Esophagus squamous epithelium (tissue), 4 donors: Measurements from ENCODE around the gene PILRA.

Experiments
- CTCF ChIP-seq, 6 experiments: fragments of 450-650 bp in 4 of 6; fragments of 200-600 bp in 2 of 6; sonication (generic) in 2 of 6; IDR thresholded peaks; one replicate each; pipeline ENCODE4 v1.5.1; 2016 to 2019; ENCODE audit warnings: antibody characterized with exemption in 6 of 6, mild to moderate bottlenecking in 4 of 6, moderate library complexity in 4 of 6
- POLR2A ChIP-seq, 4 donors: fragments of 450-650 bp; IDR thresholded peaks; one replicate each; pipeline ENCODE4 v1.6.1; 2017; ENCODE audit warnings: antibody characterized with exemption in 4 of 4, mild to moderate bottlenecking in 4 of 4, moderate library complexity in 3 of 4

- TF ChIP-seq CTCF (IDR thresholded peaks at IDR 0.05) (no peak), POLR2A (IDR thresholded peaks at IDR 0.05) (no peak)
These were observed 72.8 kb downstream of the PILRA start for GRCh38 chr7:100446040-100446439.
